Type B pancreatic cell (in vitro differentiated cells): ENCODE data around the gene AFF3. TPM values are rescaled to one million over a fixed set of nuclear protein-coding genes. Genes with fewer than 3 reads are reported as not detected.

Source experiments
- DNase-seq: peaks from one replicate; pipeline ENCODE4 v3.0.0; 2021; ENCODE audit warnings: mixed read lengths; ENCODE audit not compliant: unreplicated experiment; ENCODE audit errors: extremely low spot score
- H3K27ac Mint-ChIP-seq: 2 replicates; pipeline ENCODE4 v1.8.0; 2021; ENCODE audit warnings: mild to moderate bottlenecking, mixed read lengths
- H3K27me3 Mint-ChIP-seq: 2 replicates; pipeline ENCODE4 v1.8.0; 2021; ENCODE audit warnings: mixed read lengths
- H3K36me3 Mint-ChIP-seq: 2 replicates; pipeline ENCODE4 v1.8.0; 2021; ENCODE audit warnings: mixed read lengths
- H3K4me1 Mint-ChIP-seq: one replicate; pipeline ENCODE4 v1.8.0; 2021; ENCODE audit warnings: mixed read lengths; ENCODE audit not compliant: unreplicated experiment
- H3K4me3 Mint-ChIP-seq: 2 replicates; pipeline ENCODE4 v1.8.0; 2021; ENCODE audit warnings: mild to moderate bottlenecking, mixed read lengths
- H3K9me3 Mint-ChIP-seq: 2 replicates; pipeline ENCODE4 v1.8.0; 2021; ENCODE audit warnings: mixed read lengths
- CTCF ChIP-seq: fragments of 200-600 bp; sonication (generic); conservative IDR thresholded peaks from 2 replicates; pipeline ENCODE4 v1.5.0; 2021; ENCODE audit warnings: antibody characterized with exemption, mild to moderate bottlenecking
- total RNA-seq: library from RNA; stranded (reverse); gene quantifications from 2 replicates; pipeline ENCODE4 v1.2.1, GENCODE V29; 2021; ENCODE audit warnings: low replicate concordance

The AFF3 gene
- total RNA-seq, 1 donor from 2014 or later, result 29.2 TPM

GRCh38 chr2:99975386-99975785, 167.0 kb downstream of the AFF3 start:
- Mint-ChIP-seq H3K27me3 (peaks cover 79% of the 10 kb centered on the region), H3K9me3 (no peaks in the 10 kb centered on the region), H3K36me3 (peaks cover 16% of the 10 kb centered on the region), H3K27ac (no peak overlapping the region), H3K4me1 (peaks cover 12% of the 10 kb centered on the region), H3K4me3 (no peak overlapping the region)
- TF ChIP-seq CTCF, result no peak
- no peak for DNase-seq

- DNase-seq, result no peak
- Mint-ChIP-seq H3K4me3 (no peak overlapping the region), H3K36me3 (peaks cover 11% of the 10 kb centered on the region), H3K27ac (no peak overlapping the region), H3K27me3 (peaks cover 79% of the 10 kb centered on the region), H3K4me1 (peaks cover 7% of the 10 kb centered on the region), H3K9me3 (no peaks in the 10 kb centered on the region)
- TF ChIP-seq CTCF, result no peak
These were observed 167.6 kb downstream of the AFF3 start for GRCh38 chr2:99974682-99975375.

- no peak for DNase-seq
- no peak overlapping the region for H3K4me3 Mint-ChIP-seq
- H3K9me3 Mint-ChIP-seq, result no peaks in the 10 kb centered on the region
- peaks cover 6% of the 10 kb centered on the region for H3K4me1 Mint-ChIP-seq
- peaks cover 76% of the 10 kb centered on the region for H3K27me3 Mint-ChIP-seq
- H3K27ac Mint-ChIP-seq, result no peak overlapping the region
- H3K36me3 Mint-ChIP-seq, result peaks cover 9% of the 10 kb centered on the region
- no peak for TF ChIP-seq CTCF
These were observed 168.1 kb downstream of the AFF3 start for GRCh38 chr2:99974275-99974674.

- Mint-ChIP-seq H3K27me3 (peaks cover 84% of the 10 kb centered on the region), H3K4me3 (no peak overlapping the region), H3K4me1 (peaks cover 6% of the 10 kb centered on the region), H3K27ac (no peak overlapping the region), H3K36me3 (peaks cover 17% of the 10 kb centered on the region), H3K9me3 (no peaks in the 10 kb centered on the region)
- DNase-seq, result no peak
- TF ChIP-seq CTCF, result no peak
These were observed 171.0 kb downstream of the AFF3 start for GRCh38 chr2:99971326-99971900.

GRCh38 chr2:99970292-99970868, 172.0 kb downstream of the AFF3 start:
- no peak overlapping the region for H3K4me3 Mint-ChIP-seq
- H3K4me1 Mint-ChIP-seq, result peaks cover 6% of the 10 kb centered on the region
- no peaks in the 10 kb centered on the region for H3K9me3 Mint-ChIP-seq
- DNase-seq, result no peak
- no peak for TF ChIP-seq CTCF
- H3K27ac Mint-ChIP-seq, result no peak overlapping the region
- peaks cover 82% of the 10 kb centered on the region for H3K27me3 Mint-ChIP-seq
- peaks cover 15% of the 10 kb centered on the region for H3K36me3 Mint-ChIP-seq
